NCI-H2227 (cell line): Measurements from ENCODE around the gene CCDC68.
"Not testable (repeated sequence)": the region's sequence is repeated elsewhere in the genome, so short reads cannot be mapped to it uniquely, and the experiment has no call there.

Experiments used
- DNase-seq: peaks from one replicate; lab custom pipeline; 2025; ENCODE audit not compliant: unreplicated experiment; lab: John Stamatoyannopoulos, UW

Gene CCDC68, protein sequence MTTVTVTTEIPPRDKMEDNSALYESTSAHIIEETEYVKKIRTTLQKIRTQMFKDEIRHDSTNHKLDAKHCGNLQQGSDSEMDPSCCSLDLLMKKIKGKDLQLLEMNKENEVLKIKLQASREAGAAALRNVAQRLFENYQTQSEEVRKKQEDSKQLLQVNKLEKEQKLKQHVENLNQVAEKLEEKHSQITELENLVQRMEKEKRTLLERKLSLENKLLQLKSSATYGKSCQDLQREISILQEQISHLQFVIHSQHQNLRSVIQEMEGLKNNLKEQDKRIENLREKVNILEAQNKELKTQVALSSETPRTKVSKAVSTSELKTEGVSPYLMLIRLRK

DNA sequence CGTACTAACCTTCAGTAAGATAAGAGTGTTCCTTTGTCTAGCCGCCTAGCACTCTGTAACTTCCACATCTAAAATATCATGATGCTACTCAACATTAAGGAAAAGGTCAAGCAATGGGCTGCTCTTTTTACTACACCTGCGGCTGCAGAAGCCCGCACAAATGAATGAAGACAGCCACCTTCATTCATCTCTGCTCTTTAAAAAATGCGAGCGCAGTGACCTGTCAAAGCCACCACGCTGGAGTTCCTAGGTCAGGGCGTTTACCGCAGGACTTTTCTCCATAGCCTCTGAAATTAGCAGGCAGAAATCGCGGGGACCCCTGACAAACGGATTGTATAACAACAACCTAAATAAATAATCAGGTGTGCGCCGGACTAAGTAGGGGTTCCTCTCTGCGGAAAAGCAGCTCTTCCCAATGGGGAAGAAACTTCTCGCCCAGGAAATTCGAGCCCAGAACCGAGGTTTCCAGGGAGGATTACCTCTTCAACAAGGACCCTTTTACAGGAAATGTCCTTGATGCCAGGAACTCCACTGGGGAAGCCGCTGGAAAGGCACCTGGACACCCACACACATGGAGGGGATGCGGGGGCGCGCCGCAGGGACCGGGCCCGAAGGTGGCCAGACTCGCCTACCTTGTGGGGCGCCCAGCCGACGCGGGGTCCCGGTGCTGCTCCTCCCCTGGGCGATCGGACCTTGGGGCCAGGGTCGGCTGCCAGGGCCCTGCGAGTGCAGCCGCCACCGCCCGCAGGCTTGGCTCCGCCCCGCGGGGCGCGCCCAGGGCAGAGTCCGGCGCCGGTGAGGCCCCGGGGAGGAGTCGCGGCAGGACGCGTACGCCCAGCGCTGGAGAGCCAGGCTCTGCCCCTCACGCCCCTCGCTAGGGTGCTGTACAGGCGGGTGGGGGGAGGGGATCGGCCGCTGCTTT, at the start of gene CCDC68:
CCDC68 (minus strand) TSS at position 758 of the 922 bp plus-strand sequence. CDS start 16,670 bp downstream, outside the sequence.
- DNase-seq: peak; percentile 61

DNA sequence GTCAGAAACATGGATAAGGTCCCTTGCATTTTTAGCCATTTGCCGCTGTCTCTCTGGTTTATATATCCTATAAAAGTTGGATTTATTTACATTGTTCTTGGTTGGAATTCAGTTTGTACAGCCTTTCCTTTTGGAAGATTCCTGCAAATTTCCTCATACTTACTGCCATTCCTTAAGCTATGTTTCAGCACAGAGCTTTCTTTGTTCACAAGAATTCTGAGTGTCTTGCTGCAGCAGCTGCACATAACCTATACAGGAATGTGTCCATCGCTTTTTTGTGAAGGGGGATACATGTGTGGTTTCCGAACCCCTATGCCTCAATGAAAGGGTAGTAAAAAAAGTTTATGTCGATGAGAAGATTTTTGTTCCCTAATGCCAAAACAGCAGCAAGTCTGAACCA, 48.3 kb upstream of the CCDC68 start:
- DNase-seq: no peak

DNA sequence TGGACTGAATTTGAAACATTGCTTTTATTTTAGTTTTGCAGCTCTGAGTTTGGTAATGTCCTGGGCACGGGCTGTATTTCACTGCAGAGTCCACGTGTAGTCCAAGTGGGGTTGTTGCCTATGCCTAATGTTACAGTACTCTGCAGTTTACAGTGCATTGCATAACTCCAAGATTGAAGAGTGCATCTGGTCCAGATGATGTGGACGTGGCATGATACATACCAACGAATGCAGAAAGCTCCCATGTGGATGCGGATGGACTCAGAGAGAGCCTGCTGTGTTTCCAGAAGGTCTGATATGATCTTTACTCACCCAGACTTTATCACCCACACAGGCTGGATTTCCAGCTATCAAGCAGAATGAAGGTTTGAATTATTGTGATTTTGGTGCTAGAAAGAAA, 44.4 kb upstream of the CCDC68 start:
- DNase-seq: no peak

DNA sequence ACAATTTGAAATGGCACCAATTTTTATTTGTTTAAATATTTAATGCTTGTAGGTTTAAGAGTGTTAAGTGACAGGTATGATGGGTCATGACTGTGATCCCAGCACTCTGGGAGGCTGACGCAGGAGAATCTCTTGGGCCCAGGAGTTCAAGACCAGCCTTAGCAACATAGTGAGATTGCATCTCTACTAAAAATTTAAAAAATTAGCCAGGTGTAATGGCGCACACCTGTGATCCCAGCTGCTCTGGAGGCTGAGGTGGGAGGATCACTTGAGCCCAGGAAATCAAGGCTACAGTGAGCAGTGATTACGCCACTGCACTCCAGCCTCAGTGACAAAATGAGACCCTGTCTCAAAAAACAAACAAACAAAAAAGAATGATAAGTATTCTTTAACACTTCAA, 43.0 kb upstream of the CCDC68 start:
- no peak for DNase-seq

DNA sequence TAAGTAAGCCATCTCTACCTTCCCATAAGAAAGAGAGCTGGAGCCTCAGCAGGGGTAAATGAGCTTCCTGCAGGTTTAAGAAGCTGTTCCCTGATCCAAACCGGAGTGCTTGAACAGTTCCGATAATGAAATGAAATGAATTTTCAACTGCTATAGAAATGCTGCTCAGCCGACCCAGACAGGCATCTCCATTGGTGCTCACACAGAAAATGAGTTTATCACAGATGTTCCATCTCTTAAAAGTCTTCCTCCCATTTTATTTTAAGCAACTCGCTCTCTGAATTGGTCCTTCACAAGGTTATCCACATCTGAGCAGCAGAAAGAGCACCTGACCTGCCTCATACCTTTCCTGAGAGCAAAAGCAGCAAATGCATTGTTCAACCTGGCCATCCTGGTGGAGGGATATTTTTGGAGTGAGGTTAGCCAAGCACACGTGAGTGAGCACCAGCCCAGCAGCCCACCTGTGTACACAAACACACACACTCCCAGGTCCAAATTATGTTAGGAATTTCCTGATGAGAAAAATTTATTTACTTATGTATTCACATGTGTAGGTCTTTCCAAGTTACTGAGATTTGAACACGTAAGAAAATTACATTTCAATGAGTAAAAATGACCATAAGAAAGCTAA, 42.2 kb upstream of the CCDC68 start:
- no peak for DNase-seq

DNA sequence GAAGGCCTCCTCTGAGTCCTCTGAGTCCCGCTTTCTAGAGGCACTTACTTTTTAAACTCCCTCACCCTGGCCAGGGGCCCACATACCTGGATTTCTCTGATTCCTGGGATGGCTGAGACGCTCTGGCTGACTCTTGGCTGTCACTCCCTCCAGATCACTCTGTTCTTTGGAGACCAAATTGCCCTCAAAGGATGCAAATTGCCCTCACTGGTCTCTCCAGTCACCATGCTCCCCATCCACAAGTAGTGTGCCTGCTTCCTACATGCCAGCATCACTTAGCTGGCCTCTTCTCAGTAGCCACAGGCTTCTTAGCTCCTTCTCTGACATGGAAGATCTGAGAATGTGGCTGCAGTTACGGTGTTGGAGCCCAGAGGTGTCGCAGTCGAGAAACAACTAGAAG, 41.3 kb upstream of the CCDC68 start:
- no peak for DNase-seq

DNA sequence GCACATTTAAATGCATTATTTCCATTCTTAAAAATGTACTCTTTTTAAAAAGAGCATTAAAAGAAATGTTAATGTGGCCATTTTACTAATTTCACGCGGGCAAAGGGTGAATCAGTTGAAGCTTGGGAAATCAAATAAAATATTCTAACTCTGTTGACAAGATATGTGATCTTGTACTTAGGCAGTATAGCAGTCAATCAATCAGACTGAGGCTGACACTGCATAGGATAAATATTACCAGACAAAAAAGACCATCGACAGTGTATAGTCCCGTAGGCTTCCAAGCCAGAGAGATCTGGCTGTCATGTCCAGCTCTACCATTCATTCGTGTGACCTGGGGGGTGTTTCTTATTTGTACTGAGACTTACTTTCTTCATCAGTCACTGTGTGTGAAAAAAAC, 39.8 kb upstream of the CCDC68 start:
- DNase-seq: no peak

DNA sequence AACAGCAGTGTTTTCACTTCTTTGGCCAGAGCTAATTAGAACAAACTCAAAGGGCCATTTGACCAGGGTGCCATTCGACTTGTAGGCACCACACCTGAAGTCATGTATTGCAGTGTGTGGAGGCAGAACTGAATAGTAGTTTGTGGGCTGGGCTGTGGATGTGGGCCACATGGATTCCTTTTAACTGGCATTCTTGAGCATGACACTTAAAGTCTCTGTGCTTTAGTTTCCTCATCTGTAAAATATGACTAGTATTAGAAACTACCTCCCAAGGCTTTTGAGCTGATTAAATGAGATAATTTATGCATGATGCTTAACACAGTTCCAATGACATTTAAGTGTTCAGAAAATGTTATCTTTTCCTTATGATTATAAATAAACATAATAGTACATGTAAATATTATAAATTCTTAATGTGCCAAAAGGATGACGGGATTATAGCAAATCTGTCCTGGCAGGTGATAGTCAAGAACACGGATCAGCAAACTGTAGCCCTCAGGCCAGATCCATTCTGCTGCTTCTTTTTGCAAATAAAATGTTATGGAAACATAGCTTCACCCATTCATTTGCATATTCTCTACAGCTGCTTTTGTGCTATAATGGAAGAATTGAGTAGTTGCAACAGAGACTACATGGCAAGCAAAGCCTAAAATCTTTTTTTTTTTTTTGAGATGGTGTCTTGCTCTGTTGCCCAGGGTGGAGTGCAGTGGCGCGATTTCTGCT, 36.3 kb upstream of the CCDC68 start:
- DNase-seq: no peak

DNA sequence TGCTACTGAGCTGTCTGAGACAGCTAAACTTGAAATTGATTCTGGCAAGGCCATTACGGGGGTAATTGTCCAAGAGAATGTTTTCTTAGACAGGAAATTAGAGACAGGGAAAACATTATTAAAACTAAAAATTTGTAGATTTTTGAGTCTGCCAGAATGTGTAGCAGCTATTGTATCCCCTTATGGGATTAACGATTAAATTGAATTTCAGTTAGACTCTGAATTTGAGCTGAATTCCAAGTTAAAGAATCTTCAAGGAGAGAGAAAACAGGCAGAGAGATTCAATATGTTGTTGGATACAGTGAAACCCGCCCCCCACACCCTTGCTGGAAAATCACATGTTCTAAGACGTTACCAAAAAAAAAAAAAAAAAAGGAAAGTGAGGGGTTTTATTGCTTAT, 32.7 kb upstream of the CCDC68 start:
- DNase-seq: no peak

DNA sequence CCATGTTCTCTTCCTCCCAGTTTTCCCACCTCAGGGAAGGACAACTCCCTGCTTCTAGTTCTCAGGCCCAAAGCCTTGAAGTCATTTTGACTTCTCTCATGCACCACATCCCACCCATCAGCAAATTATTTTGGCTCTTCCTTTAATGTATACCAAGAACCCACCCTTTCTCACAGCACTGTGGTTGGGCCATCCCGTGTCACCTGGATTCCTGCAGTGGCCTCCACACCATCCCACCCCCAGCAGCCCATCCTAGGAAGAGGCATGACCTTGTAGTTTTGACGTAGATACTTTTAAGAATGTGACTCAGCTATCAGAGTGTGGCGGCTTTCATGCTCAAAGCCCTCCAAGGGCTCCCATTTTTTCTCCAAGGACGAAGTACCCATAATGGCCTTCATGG, 25.6 kb upstream of the CCDC68 start:
- no peak for DNase-seq

DNA sequence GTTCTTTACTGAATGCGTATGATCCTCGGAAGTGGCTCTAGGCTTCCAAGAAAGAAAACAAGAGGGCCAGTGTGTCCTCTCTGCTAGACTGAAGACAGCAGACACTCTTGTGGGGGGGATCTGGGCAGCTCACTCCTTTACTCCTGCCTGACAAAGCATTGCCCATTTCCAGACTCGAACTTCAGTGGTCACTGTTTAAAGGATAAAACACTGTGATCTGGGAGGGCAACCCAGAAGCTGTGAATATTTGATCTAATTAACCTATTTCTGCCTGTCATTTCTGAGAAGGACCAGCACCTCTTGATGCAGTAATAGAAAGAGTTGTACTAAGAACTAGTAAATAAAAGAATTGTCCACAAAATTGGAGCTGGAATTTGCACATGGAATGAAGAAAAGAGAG, 24.5 kb upstream of the CCDC68 start:
- no peak for DNase-seq

DNA sequence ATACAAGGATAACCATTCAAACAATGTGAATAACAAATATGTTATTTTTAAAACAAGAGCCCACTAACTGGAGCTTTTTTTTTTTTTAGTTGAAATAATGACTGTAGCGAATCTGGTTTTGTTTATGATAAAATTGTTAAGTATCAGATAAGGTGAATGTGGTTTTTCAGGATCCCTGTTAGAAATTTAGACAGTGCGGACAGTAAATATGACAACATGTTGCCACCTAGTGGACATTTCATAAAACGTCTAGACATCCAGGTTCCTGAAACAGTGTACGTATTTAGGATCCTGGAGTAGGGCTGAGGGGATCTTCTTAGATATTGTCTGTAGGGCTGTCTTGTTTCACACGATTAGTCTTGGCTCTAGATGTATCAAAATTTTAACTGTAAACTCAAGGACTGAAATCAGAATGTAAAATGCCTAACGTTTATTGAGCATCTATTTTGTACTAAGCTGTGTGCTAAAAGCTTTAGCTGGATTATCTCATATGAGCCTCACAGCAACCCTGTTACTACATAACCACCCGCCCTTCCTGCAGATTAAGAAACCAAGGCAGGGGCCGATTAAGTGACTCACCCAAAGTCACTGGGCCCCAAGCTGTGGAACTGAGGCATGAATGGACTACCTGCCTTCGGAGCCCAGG, 23.9 kb upstream of the CCDC68 start:
- peak; percentile 80 for DNase-seq

DNA sequence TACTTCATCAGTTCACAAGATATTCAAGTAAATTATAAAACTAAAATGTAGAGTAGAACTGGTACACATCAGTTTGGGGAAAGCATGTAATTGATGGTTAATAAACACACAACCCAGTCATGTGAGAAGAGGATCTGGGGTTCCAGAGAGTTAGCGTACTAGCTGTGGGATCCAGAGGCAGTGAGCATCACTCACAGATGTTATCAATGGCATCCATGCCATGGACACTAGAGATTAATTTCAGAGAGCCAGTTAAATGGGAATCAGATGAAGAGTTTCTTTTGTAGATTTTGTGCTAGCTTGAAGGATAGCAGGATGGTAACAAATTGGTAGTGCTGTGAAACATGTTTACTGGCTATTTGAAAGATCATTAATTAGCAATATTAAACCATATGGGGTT, 21.8 kb upstream of the CCDC68 start:
- no peak for DNase-seq

DNA sequence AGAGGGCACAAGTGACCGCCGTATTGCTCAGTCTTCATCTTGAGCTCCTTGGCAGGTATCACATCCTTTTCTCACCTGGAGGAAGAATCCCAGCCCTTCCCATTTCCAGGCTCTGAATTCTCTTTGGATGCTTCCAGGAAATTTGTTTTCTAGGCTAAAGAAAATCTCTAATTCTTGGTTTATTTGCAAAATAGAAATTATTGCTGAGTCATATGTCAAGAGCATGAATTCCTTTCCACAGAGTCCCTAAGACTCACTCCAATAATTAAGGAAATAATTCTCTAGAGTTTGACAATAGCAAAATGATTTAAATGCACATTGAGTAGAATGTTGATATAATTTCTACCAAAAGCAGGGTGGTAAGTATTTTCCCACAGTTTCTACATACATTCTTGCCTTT, 16.3 kb upstream of the CCDC68 start:
- no peak for DNase-seq

DNA sequence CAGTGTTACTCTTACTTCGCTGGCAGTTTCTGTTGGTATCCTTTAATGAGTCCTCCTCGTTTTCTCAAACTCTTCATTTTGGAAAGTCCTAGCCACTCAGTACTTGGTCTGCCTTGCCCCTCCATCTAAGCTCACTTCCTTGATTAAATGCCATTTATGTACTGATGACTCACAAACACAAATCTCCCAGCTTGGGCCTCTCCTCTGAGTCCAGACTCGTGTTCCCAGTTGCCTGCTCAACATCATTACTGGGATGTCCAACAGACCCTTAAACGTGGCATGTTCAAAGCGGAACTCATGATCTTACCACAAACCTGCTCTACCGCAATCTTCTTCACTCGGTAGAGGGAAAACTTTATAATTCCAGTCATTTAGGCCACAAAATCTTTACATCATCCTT, 13.8 kb upstream of the CCDC68 start:
- no peak for DNase-seq

DNA sequence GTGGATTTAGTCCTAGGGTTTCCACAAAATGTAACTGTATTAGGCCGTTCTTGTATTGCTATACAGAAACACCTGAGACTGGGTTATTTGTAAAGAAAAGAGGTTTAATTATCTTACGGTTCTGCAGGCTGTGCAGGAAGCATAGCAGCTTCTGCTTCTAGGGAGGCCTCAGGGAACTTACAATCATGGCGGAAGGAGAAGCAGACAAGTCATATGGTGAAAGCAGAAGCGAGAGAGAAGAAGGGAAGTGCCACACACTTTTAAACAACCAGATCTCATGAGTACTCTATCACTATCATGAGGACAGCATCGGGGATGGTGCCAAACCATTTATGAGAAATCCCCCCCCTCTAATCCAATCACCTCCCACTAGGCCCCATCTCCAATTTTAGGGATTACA, 9.5 kb upstream of the CCDC68 start:
- DNase-seq: no peak

DNA sequence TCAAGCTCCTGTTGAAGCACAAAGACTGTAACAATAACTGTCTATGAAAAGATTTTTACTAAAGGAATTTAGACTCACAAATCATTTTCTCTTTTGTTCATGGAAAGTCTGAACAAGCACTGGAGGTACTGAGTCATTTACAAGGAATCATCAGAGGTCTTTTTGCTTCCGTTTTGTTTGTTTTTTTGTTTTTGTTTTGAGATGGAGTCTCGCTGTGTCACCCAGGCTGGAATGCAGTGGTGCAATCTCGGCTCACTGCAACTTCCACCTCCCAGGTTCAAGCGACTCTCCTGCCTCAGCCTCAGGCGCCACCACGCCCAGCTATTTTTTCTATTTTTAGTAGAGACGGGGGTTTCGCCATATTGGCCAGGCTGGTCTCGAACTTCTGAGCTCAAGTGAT, 9.0 kb upstream of the CCDC68 start:
- not testable (repeated sequence) for DNase-seq

DNA sequence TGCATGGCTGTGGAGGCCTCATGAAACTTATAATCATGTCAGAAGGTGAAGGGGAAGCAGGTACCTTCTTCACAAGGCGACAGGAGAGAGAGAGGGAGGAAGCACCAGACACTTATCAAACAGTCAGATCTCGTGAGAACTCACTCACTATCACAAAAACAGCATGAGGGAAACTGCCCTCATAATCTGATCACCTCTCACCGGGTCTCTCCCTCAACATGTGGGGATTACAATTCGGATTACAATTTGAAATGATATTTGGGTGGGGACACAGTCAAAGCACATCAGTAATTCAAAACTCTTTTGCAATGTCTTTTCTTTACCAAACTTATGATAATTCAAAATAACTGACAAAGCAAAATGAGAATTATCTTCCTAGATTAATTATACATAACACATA, 8.5 kb upstream of the CCDC68 start:
- DNase-seq: no peak

DNA sequence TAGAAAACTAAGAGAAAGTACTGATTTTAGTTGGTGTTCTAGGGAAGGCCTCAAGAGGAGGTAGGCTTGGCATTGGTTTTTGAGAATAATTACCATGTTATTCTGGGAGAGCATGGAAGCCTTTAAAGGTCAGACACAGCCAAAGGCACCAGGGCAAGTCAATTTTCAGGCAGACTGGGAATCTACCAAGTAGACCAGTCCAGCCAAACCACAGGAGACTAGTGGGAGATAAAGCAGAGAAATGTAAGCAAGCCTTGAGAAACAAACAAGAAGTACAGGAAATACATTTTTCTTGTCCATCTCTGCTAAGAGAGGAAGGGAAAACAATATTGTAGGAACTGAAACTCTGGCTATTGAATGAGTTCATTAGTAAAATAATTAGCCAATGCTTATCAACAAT, 5.5 kb upstream of the CCDC68 start:
- no peak for DNase-seq

DNA sequence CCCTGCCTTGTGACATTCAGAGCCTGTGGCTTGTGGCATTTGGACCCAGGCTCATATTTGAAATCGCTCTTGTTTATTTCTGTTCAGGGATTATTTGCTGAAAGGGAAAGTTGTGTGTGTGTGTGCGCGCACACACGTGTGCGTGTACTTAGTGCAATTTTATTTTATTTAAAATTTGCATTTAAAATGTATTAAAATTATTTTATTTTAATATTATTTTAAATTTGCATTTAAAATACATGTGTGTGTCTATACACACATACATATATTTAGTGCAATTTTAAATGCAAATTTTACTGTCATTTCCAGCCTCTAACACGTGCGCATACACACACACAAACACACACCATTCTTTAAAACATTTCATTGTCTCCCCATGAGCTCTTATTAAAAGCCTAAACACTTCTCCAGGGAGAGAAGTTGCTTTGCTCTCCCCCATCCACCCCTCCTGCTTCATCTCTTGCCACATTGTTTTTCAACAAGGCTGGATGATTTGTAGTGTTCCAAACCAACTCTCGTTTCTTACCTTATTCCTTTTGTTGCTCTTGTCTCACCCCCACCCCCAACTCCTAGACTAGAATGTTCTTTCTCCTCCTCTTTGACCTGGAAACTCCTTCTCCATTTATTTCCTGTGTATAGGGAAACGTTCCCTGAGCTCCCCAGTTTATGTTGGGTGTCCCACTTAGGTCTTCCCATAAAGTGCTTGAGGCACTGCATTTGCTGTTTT, 3.8 kb upstream of the CCDC68 start:
- DNase-seq: no peak
